AG04450 (cell line): ENCODE data around the gene CHRNA10. TPM values are rescaled to one million over a fixed set of nuclear protein-coding genes. Genes with fewer than 3 reads are reported as not detected.
"Not testable (repeated sequence)": the region's sequence is repeated elsewhere in the genome, so short reads cannot be mapped to it uniquely, and the experiment has no call there.

ENCODE experiments used
- CTCF ChIA-PET: fragments of 300-600, 350-600 bp; formaldehyde crosslinking; extraction: SDS; loops from one replicate; lab custom pipeline; 2022; ENCODE audit warnings: antibody characterized with exemption, inconsistent platforms; lab: Charles Lee
- POLR2A ChIA-PET: fragments of 350-600 bp; formaldehyde crosslinking; extraction: SDS; loops from one replicate; lab custom pipeline; 2021; ENCODE audit warnings: antibody characterized with exemption, inconsistent platforms; lab: Yijun Ruan, JAX
- DNase-seq: peaks from one replicate; pipeline ENCODE4 v3.0.0-alpha.2; 2011; ENCODE audit warnings: low read depth, low spot score
- H3K27ac ChIP-seq: one replicate; pipeline ENCODE4 v1.5.1; 2012; ENCODE audit warnings: low read depth, low read length, control low read depth
- H3K27me3 ChIP-seq: one replicate; pipeline ENCODE4 v1.6.0; 2012; ENCODE audit warnings: low read length; ENCODE audit not compliant: control insufficient read depth, insufficient read depth
- H3K4me3 ChIP-seq: 2 replicates; pipeline ENCODE4 v1.5.1; 2011; ENCODE audit warnings: mild to moderate bottlenecking, low read depth, low read length, control low read depth
- H3K9me3 ChIP-seq: 2 replicates; pipeline ENCODE4 v1.5.1; 2012; ENCODE audit warnings: low read length; ENCODE audit not compliant: control insufficient read depth, insufficient read depth
- CTCF ChIP-seq: IDR thresholded peaks from 2 replicates; pipeline ENCODE4 v1.5.1; 2011; ENCODE audit warnings: low read depth, low read length, control low read depth, inconsistent platforms
- polyA plus RNA-seq: library from polyadenylated mRNA; depleted of rRNA; stranded (reverse); fragments of >200 nt; gene quantifications from 2 replicates; pipeline ENCODE4 v1.2.3, GENCODE V29; 2011

Gene CHRNA10
- polyA plus RNA-seq, 1 experiment = 0.25 TPM

GRCh38 chr11:3645552-3645951 is 25.6 kb downstream of the CHRNA10 start:
- H3K27me3 ChIP-seq = peaks cover 15% of the 10 kb centered on the region
- no peak overlapping the region for H3K27ac ChIP-seq
- CTCF ChIA-PET = no interaction called here
- POLR2A ChIA-PET = no interaction called here
- DNase-seq = no peak
- no peak for TF ChIP-seq CTCF
- H3K9me3 ChIP-seq = no peaks in the 10 kb centered on the region; the same call in 1 of the 2 replicates
- H3K4me3 ChIP-seq = no peak overlapping the region

DNA sequence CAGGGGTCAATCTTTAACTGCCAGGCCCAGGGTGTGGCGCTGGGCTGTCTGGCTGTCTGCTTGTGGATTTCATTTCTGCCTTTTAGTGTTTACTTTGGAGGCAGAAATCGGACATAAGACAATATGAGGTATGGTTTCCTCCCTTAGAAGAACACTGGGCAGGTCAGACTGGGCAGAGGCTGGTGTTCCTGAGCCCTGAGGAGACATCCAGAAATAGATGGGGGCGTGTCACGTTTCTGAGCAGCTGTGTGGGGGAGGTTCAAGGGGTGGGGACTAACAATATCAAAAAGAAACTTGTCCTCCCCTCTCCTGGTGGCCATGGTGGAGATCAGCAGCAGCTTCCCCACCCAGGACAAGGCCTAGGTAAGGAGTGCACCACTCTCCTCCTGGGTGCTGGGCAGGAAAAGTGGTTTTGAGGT is 26.4 kb downstream of the CHRNA10 start, which contains the start of gene ART1:
ART1 (plus strand) TSS at position 312 of the 419 bp plus-strand sequence. CDS start 14,086 bp downstream, outside the sequence.
- Histone ChIP-seq H3K27ac (no peak within 1 kb of the TSS), H3K4me3 (no peak within 1 kb of the TSS), H3K9me3 (no peaks in the 10 kb centered on the region; the same call in 1 of the 2 replicates), H3K27me3 (peaks cover 14% of the 10 kb centered on the region)
- no peak for TF ChIP-seq CTCF
- no peak for DNase-seq
- ChIA-PET CTCF (no interaction called here), POLR2A (interaction anchor here (0.7 kb wide), 1 partner anchor 197 kb away, joined by 3 read pairs; no protein-coding TSS in a partner anchor)

DNA sequence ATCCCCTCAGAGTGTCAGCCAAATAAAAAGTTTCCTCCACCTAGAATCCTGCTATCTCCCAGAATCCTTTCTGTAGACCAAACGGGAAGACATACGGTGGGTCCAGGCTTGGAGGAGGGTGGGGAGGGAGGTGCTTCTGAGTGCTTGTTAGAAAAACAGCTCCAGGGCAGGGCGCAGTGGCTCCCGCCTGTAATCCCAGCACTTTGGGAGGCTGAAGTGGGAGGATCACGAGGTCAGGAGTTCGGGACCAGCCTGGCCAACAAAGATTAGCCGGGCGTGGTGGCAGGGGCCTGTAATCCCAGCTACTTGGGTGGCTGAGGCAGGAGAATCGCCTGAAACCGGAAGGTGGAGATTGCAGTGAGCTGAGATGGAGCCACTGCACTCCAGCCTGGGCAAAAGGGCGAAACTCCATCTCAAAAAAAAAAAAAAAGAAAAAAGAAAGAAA is 28.1 kb downstream of the CHRNA10 start:
- DNase-seq, H3K4me3 ChIP-seq, H3K9me3 ChIP-seq, CTCF ChIA-PET, H3K27ac ChIP-seq: not testable (repeated sequence)
- POLR2A ChIA-PET = interaction anchor here (0.6 kb wide), 1 partner anchor 133 kb away, joined by 4 read pairs; no protein-coding TSS in a partner anchor
- peaks cover 10% of the 10 kb centered on the region for H3K27me3 ChIP-seq

GRCh38 chr11:3642071-3642951 is 28.9 kb downstream of the CHRNA10 start:
- TF ChIP-seq CTCF = no peak
- DNase-seq = peak; percentile 26
- POLR2A ChIA-PET = interaction anchor here (0.6 kb wide), 1 partner anchor 133 kb away, joined by 4 read pairs; no protein-coding TSS in a partner anchor
- Histone ChIP-seq H3K27ac (no peak overlapping the region), H3K27me3 (peaks cover 10% of the 10 kb centered on the region), H3K4me3 (peak overlapping the region; percentile 62), H3K9me3 (no peaks in the 10 kb centered on the region; the same call in 1 of the 2 replicates)
- CTCF ChIA-PET = no interaction called here

GRCh38 chr11:3641701-3642070 is 29.5 kb downstream of the CHRNA10 start, which contains the start of gene ART5:
ART5 (minus strand) TSS chr11:3641992; CDS start chr11:3641862, 130 bp downstream.
- H3K27ac ChIP-seq = no peak within 1 kb of the TSS
- H3K27me3 ChIP-seq = peaks cover 12% of the 10 kb centered on the region
- no peaks in the 10 kb centered on the region; the same call in 1 of the 2 replicates for H3K9me3 ChIP-seq
- ChIA-PET CTCF (no interaction called here), POLR2A (no interaction called here)
- no peak for DNase-seq
- no peak for TF ChIP-seq CTCF
- H3K4me3 ChIP-seq = peak within 1 kb of the TSS; percentile 62
